ENCODE results near the gene COL1A1.

The COL1A1 gene

GRCh38 chr17:50186661-50187393 lies 14.6 kb downstream of the COL1A1 start:
- peak; percentile 89 for DNase-seq

GRCh38 chr17:50185631-50186471 lies 15.6 kb downstream of the COL1A1 start:
- DNase-seq, result peak; percentile 60

- peak; percentile 78 for DNase-seq
These were observed 16.6 kb downstream of the COL1A1 start for GRCh38 chr17:50184611-50185398.

GRCh38 chr17:50184064-50184463 lies 17.4 kb downstream of the COL1A1 start:
- DNase-seq, result peak; percentile 68

GRCh38 chr17:50183421-50183994 lies 17.9 kb downstream of the COL1A1 start:
- DNase-seq, result peak; percentile 77

- DNase-seq, result peak; percentile 66
These were observed 18.5 kb downstream of the COL1A1 start for GRCh38 chr17:50182783-50183420.

- peak; percentile 79 for DNase-seq
These were observed 19.6 kb downstream of the COL1A1 start for GRCh38 chr17:50181591-50182560.

- no peak for DNase-seq
These were observed 20.3 kb downstream of the COL1A1 start for GRCh38 chr17:50181144-50181543.

GRCh38 chr17:50180620-50181019 lies 20.8 kb downstream of the COL1A1 start:
- DNase-seq, result peak; percentile 41

GRCh38 chr17:50180111-50180510 lies 21.3 kb downstream of the COL1A1 start:
- peak; percentile 46 for DNase-seq

- DNase-seq, result peak; percentile 99
These were observed 23.2 kb downstream of the COL1A1 start for GRCh38 chr17:50177983-50178834.

- DNase-seq, result no peak
These were observed 24.0 kb downstream of the COL1A1 start for GRCh38 chr17:50177476-50177875.

GRCh38 chr17:50176559-50177357 lies 24.7 kb downstream of the COL1A1 start:
- DNase-seq, result peak; percentile 69

- peak; percentile 43 for DNase-seq
These were observed 26.2 kb downstream of the COL1A1 start for GRCh38 chr17:50175035-50175807.

- no peak for DNase-seq
These were observed 27.0 kb downstream of the COL1A1 start for GRCh38 chr17:50174444-50174843.

- peak; percentile 95 for DNase-seq
These were observed 28.0 kb downstream of the COL1A1 start for GRCh38 chr17:50173335-50173941.

- DNase-seq, result no peak
These were observed 28.5 kb downstream of the COL1A1 start for GRCh38 chr17:50172936-50173334.

- DNase-seq, result no peak
These were observed 29.3 kb downstream of the COL1A1 start for GRCh38 chr17:50172130-50172529.

Data from fibroblast of skin of back (primary cell).